GM18951 (cell line): ENCODE results near the gene KRTAP12-4.
"Not testable (repeated sequence)": the region's sequence is repeated elsewhere in the genome, so short reads cannot be mapped to it uniquely, and the experiment has no call there.

Experiments
- POLR2A ChIP-seq: IDR thresholded peaks from 4 replicates; pipeline ENCODE4 v1.6.1; 2011; ENCODE audit warnings: mild to moderate bottlenecking; ENCODE audit not compliant: insufficient read length, insufficient read depth; ENCODE audit errors: extremely low read depth
- in situ Hi-C: fragments of 300-500 bp; cut with MboI; formaldehyde crosslinking; loops from one replicate; pipeline ENCODE4 v1.12.0; 2022; ENCODE audit warnings: low sequenced_read_pairs, mixed read lengths, inconsistent platforms; ENCODE audit not compliant: unreplicated experiment

KRTAP12-4 gene

GRCh38 chr21:44696572-44696971 lies 42.1 kb upstream of the KRTAP12-4 start:
- no peak for TF ChIP-seq POLR2A
- in situ Hi-C loops: no loop called here

GRCh38 chr21:44695641-44696040 lies 41.2 kb upstream of the KRTAP12-4 start:
- no peak for TF ChIP-seq POLR2A
- in situ Hi-C loops: no loop called here

- in situ Hi-C loops: no loop called here
- TF ChIP-seq POLR2A: no peak
Observed at GRCh38 chr21:44695184-44695583, 40.7 kb upstream of the KRTAP12-4 start.

- no peak for TF ChIP-seq POLR2A
- in situ Hi-C loops: no loop called here
Observed at GRCh38 chr21:44694776-44695175, 40.3 kb upstream of the KRTAP12-4 start.

GRCh38 chr21:44692798-44693512 lies 38.5 kb upstream of the KRTAP12-4 start:
- no peak for TF ChIP-seq POLR2A
- in situ Hi-C loops: no loop called here

- in situ Hi-C loops: no loop called here
- TF ChIP-seq POLR2A: no peak
Observed at GRCh38 chr21:44691686-44692085, 37.2 kb upstream of the KRTAP12-4 start.

GRCh38 chr21:44689740-44690139 lies 35.3 kb upstream of the KRTAP12-4 start:
- in situ Hi-C loops: not testable (repeated sequence)

GRCh38 chr21:44687671-44688070 lies 33.2 kb upstream of the KRTAP12-4 start:
- TF ChIP-seq POLR2A: no peak
- in situ Hi-C loops: no loop called here

GRCh38 chr21:44686843-44687561 lies 32.5 kb upstream of the KRTAP12-4 start:
- in situ Hi-C loops: no loop called here
- TF ChIP-seq POLR2A: no peak

- TF ChIP-seq POLR2A: no peak
- in situ Hi-C loops: no loop called here
Observed at GRCh38 chr21:44686000-44686781, 31.7 kb upstream of the KRTAP12-4 start.

GRCh38 chr21:44685050-44685449 lies 30.6 kb upstream of the KRTAP12-4 start:
- in situ Hi-C loops: not testable (repeated sequence)

- TF ChIP-seq POLR2A: no peak
- in situ Hi-C loops: no loop called here
Observed at GRCh38 chr21:44684483-44684882, 30.0 kb upstream of the KRTAP12-4 start.

- in situ Hi-C loops: no loop called here
- no peak for TF ChIP-seq POLR2A
Observed at GRCh38 chr21:44684077-44684476, 29.6 kb upstream of the KRTAP12-4 start.
